ENCODE data around the gene TRMT11.
A peak's percentile ranks its signal among the peaks of the same experiment; 100 is the strongest.

TRMT11 gene

DNA sequence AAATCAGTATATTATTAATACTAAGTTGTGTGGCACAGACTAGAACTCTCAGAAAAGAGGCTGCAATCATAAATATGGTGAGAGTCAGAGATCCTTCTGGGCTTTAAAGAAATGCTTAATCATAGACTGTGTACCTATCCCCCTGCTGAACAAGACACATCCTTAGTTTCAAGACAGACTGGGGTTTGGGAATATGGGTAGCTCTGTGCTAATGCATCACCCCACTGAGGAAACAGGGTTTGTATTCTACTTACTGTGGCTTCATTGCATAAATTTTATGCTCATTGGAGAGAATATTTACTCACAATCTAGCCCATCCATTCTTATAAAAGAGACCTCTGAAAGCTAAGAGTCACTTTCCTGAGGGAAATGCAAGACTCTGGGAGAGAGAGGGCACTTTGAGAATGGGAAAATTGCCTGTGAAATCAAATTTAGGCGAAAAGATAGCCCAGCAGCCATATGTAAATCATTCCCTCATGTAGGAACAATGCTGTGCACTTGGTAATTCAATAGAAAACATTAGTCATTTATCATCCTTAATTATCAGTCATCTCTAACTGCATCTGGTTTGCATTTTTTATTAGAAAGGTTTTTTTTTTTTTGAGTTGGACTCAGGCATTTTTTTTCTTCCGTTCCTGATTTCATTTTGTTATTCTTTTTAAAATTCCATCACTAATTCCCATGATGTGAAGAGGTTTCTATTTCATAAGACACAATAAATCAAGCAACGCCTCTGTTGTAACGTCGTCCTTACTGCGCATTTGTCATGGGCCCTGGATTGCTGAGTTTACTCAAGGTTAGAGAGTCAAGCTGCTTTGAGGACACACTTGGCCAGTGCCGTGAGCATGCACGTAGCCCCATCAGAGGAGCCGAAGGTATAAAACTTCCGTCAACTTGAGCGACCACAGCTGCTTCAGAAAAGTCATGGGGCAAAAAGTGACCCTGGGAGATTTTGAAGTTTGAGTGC, 91.8 kb downstream of the TRMT11 start:
- Mint-ChIP-seq H3K4me3 (no peak overlapping the region), H3K27ac (peak overlapping the region; percentile 94), H3K9me3 (no peaks in the 10 kb centered on the region), H3K27me3 (ENCODE audit: low read depth, poor library complexity) (no peaks in the 10 kb centered on the region), H3K36me3 (ENCODE audit: low read depth) (peaks cover 49% of the 10 kb centered on the region), H3K4me1 (peaks cover 37% of the 10 kb centered on the region)
- TF ChIP-seq, protein P1, sequence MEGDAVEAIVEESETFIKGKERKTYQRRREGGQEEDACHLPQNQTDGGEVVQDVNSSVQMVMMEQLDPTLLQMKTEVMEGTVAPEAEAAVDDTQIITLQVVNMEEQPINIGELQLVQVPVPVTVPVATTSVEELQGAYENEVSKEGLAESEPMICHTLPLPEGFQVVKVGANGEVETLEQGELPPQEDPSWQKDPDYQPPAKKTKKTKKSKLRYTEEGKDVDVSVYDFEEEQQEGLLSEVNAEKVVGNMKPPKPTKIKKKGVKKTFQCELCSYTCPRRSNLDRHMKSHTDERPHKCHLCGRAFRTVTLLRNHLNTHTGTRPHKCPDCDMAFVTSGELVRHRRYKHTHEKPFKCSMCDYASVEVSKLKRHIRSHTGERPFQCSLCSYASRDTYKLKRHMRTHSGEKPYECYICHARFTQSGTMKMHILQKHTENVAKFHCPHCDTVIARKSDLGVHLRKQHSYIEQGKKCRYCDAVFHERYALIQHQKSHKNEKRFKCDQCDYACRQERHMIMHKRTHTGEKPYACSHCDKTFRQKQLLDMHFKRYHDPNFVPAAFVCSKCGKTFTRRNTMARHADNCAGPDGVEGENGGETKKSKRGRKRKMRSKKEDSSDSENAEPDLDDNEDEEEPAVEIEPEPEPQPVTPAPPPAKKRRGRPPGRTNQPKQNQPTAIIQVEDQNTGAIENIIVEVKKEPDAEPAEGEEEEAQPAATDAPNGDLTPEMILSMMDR (IDR thresholded peaks at IDR 0.05), result no peak
- no peak for DNase-seq

DNA sequence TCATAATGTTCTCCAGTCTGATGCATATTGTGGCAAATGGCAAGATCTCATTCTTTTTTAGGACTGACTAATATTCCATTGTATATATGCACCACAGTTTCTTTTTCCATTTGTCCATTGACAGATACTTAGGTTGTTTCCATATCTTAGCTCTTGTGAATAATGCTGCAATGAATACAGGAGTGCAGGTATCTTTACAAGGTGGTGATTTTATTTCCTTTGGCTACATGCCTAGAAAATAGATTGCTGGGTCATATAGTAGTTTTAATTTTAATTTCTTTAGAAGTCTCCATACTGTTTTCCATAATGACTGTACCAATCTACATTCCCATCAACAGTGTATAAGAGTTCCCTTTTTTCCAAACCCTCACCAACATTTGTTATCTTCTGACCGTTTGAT, 97.5 kb downstream of the TRMT11 start:
- peaks cover 25% of the 10 kb centered on the region for H3K4me1 Mint-ChIP-seq
- H3K4me3 Mint-ChIP-seq, result no peak overlapping the region
- no peaks in the 10 kb centered on the region for H3K27me3 Mint-ChIP-seq (ENCODE audit: low read depth, poor library complexity)
- H3K27ac Mint-ChIP-seq, result no peak overlapping the region
- peaks cover 20% of the 10 kb centered on the region for H3K9me3 Mint-ChIP-seq
- H3K36me3 Mint-ChIP-seq (ENCODE audit: low read depth), result peaks cover 44% of the 10 kb centered on the region
- no peak for DNase-seq
- TF ChIP-seq, protein P1 (IDR thresholded peaks at IDR 0.05), result no peak

DNA sequence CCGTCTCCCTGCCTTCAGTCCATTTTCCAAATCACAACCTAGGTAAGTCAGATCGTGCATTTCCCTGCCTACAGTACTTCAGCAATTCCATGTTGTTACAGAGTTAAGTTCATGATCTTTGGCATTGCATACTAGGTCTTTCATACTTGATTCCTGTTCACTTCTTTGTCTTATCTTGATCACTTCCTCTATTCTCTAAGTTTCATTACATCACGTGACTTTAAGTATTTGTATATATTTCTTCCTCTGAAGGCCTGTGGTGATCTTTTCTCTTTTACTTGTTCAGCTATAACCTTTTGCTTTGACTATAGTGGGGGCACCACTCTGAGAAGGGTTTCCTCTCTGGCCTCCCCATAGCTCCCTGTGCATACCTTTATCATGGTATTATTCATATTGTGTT, 100.2 kb downstream of the TRMT11 start:
- TF ChIP-seq, protein P1 (IDR thresholded peaks at IDR 0.05), result no peak
- Mint-ChIP-seq H3K4me1 (peaks cover 36% of the 10 kb centered on the region), H3K36me3 (ENCODE audit: low read depth) (peaks cover 44% of the 10 kb centered on the region), H3K27me3 (ENCODE audit: low read depth, poor library complexity) (no peaks in the 10 kb centered on the region), H3K4me3 (no peak overlapping the region), H3K27ac (peak overlapping the region; percentile 5), H3K9me3 (peaks cover 23% of the 10 kb centered on the region)
- no peak for DNase-seq
